AG09319 (cell line): ENCODE measurements around the gene THOP1.
"Not testable (repeated sequence)": the region's sequence is repeated elsewhere in the genome, so short reads cannot be mapped to it uniquely, and the experiment has no call there.

Experiments
- DNase-seq: peaks from one replicate; pipeline ENCODE4 v3.0.0-alpha.2; 2010; ENCODE audit warnings: low read depth; ENCODE audit errors: extremely low read depth
- TF ChIP-seq, protein P1 (sequence below): IDR thresholded peaks from 2 replicates; pipeline ENCODE4 v1.5.1; 2011; ENCODE audit warnings: low read depth, mild to moderate bottlenecking, inconsistent platforms, low read length, moderate library complexity

THOP1 gene

DNA sequence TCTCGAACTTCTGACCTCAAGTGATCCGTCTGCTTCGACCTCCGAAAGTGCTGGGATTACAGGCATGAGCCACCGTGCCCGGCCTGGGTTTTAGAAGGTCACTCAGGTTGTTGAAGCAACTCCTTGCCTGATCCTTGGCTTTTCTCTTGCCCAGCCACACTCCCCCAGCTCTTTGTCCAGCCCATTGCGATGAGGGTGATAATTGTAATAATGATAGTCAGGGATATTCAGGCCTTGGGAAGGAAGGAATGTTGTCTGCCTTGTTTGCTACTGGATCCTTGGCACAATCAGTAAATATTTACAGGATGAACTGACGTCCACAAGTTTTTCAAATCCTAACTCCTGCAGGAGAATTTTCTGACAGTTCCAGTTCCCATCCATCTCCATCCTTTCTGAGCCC, 1.8 kb downstream of the THOP1 start:
- TF ChIP-seq, protein P1, sequence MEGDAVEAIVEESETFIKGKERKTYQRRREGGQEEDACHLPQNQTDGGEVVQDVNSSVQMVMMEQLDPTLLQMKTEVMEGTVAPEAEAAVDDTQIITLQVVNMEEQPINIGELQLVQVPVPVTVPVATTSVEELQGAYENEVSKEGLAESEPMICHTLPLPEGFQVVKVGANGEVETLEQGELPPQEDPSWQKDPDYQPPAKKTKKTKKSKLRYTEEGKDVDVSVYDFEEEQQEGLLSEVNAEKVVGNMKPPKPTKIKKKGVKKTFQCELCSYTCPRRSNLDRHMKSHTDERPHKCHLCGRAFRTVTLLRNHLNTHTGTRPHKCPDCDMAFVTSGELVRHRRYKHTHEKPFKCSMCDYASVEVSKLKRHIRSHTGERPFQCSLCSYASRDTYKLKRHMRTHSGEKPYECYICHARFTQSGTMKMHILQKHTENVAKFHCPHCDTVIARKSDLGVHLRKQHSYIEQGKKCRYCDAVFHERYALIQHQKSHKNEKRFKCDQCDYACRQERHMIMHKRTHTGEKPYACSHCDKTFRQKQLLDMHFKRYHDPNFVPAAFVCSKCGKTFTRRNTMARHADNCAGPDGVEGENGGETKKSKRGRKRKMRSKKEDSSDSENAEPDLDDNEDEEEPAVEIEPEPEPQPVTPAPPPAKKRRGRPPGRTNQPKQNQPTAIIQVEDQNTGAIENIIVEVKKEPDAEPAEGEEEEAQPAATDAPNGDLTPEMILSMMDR: no peak
- no peak for DNase-seq

DNA sequence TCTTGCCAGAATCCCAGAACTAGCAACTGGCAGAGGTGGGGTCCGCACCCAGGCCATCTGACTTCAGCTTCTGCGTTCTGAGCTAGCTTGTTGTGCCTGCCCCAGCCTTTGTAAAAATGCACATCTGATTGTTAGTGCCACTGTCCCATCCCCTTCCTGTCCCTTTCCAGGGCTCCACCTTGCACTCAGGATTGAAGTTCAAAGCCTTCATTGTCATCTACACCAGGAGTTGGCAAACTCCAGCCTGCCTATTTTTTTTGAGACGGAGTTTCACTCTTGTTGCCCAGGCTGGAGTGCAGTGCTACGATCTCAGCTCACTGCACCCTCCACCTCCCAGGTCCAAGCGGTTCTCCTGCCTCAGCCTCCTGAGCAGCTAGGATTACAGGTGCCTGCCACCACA, 2.9 kb downstream of the THOP1 start:
- TF ChIP-seq, protein P1: no peak
- DNase-seq: no peak

- TF ChIP-seq, protein P1: no peak
- DNase-seq: no peak
Observed at GRCh38 chr19:2790194-2790556, 4.9 kb downstream of the THOP1 start.

GRCh38 chr19:2790557-2791271, 5.4 kb downstream of the THOP1 start:
- no peak for DNase-seq

DNA sequence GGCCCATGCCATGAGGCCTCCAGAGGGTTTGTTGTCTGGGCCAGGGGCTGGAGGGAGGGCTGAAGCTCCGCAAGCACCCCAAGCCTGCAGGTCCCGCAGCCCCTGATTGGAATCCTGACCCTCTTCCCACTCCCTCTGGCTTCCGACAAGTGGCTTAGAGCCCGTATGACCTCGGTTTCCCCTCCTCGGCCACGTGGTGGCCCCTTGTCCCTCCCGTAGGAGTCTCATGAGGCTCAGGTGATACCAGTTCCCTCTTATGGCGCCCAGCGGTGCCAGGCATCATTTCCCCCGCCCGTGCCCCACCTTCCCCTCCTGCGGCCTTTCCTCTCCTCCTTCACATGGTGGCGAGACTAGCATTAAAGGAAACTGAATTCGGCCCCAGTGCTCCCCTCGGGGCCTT, 6.1 kb downstream of the THOP1 start:
- TF ChIP-seq, protein P1: no peak

More at GRCh38 chr19:2790557-2791271, 5.4 kb downstream of the THOP1 start:
- TF ChIP-seq, protein P1: no peak

DNA sequence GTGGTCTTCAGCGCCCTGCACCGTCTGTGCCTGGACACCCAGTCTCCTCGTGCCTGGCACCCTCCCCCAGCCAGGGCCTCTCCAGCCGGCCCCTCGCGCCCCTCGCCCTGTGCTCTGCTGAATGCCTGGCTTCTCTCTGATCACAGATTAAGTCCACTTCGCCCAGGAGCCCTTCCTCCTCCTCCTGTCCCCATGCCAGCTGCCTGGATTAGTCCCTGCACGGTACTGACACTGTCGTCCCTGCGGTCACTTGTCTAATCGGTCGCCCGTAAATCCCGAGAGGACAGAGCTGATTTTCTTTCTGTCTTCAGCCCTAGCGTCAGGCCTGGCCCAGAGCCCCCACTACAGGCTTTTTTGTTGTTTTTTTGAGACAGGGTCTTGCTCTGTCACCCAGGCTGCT, 6.6 kb downstream of the THOP1 start:
- TF ChIP-seq, protein P1: no peak
- DNase-seq: no peak

More for the DNA sequence above, 6.1 kb downstream of the THOP1 start:
- DNase-seq: no peak

GRCh38 chr19:2792666-2793065, 7.4 kb downstream of the THOP1 start:
- not testable (repeated sequence) for DNase-seq

DNA sequence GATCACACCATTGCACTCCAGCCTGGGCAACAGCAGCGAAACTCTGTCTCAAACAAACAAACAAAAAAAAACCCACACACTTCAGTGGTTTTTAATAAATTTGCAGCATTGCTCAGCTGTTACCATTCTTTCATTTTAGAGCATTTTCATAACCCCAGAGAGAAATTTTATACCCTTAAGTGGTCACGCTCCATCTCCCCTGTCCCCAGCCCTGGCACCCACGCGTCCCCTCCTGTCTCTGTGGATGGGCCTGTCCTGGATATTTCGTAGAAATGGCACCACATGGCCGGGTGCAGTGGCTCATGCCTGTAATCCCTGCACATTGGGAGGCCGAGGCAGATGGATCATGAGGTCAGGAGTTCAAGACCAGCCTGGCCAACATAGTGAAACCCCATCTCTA, 7.8 kb downstream of the THOP1 start:
- no peak for DNase-seq
- TF ChIP-seq, protein P1: no peak
